IPS DF 6.9 (cell line): Measurements from ENCODE around the gene SSUH2.
"Not testable (repeated sequence)": the region's sequence is repeated elsewhere in the genome, so short reads cannot be mapped to it uniquely, and the experiment has no call there.

Experiments used
- DNase-seq: peaks from one replicate; pipeline ENCODE4 v3.0.0-alpha.2; 2013; ENCODE audit warnings: low read depth, low spot score
- H3K27ac ChIP-seq: one replicate; pipeline ENCODE4 v1.5.1; 2013; ENCODE audit warnings: low read length, control low read depth
- H3K27me3 ChIP-seq: 2 replicates; pipeline ENCODE4 v1.6.1; 2013; ENCODE audit warnings: mild to moderate bottlenecking, low read length; ENCODE audit not compliant: control insufficient read depth, insufficient read depth
- H3K36me3 ChIP-seq: 2 replicates; pipeline ENCODE4 v1.6.1; 2013; ENCODE audit warnings: low read length; ENCODE audit not compliant: control insufficient read depth, insufficient read depth
- H3K4me1 ChIP-seq: 2 replicates; pipeline ENCODE4 v1.6.1; 2013; ENCODE audit warnings: low read length; ENCODE audit not compliant: control insufficient read depth, insufficient read depth
- H3K4me3 ChIP-seq: 2 replicates; pipeline ENCODE4 v1.5.1; 2013; ENCODE audit warnings: mild to moderate bottlenecking, low read length
- H3K9me3 ChIP-seq: 2 replicates; pipeline ENCODE4 v1.6.1; 2013; ENCODE audit warnings: low read length, inconsistent platforms; ENCODE audit not compliant: control insufficient read depth, insufficient read depth
- WGBS: extraction: QIAGEN DNeasy Blood & Tissue Kit; methylation state at CpG from one replicate; pipeline ENCODE4 v1.1.7; 2013; ENCODE audit warnings: mixed read lengths, missing lambda C conversion rate; ENCODE audit not compliant: insufficient read length, insufficient coverage; 5-methylcytosine and 5-hydroxymethylcytosine counted together

SSUH2 gene

DNA sequence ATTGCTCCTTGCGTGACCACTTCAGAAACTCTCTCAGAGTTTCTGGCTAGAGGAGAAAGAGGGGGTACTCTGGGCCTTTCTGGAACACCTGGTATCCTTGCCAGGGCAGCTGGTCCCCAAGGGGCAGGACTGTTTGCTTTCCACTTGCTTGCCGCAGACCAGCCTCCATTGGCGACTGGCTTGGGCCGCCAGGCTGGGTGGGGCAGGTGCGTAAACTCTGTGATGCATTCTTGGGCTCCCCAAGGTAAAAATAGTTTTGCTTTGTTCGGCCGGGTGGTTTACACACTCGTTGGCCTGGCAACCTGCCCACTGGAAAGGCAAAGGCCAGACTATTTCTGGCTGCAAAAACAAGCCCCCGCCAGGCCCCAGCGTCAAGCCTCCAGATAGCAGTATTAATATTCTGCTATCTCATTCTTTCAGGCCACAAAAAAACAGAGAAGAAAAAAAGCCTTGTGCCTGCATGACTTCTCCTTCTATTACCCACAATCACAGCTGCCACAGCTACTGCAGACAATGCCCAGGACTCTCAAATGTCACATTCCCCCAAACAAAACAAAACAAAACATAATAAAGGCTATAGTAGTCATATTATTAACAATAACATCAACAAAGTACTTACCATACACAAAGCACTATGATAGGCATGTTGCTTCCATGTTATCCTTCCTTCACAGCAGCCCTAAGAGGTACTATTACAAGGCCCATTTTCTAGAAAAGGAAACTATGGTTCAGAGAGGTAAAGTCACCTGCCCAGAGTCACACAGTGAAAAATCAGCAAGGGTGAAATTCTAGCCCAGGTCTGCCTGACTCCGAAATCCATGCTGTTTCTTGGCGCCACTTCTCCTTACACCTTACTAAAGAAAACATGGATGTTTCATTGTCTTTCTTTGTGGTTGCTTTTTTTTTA lies 14.0 kb upstream of the SSUH2 start:
- Histone ChIP-seq H3K27me3 (no peaks in the 10 kb centered on the region), H3K4me1 (no peaks in the 10 kb centered on the region), H3K4me3 (no peak overlapping the region), H3K27ac (no peak overlapping the region), H3K9me3 (no peaks in the 10 kb centered on the region), H3K36me3 (no peaks in the 10 kb centered on the region)
- no peak for DNase-seq
- WGBS = no CpG with 5 or more reads among the region's 12 CpGs

GRCh38 chr3:8657804-8658305 lies 13.3 kb upstream of the SSUH2 start:
- H3K27ac ChIP-seq = no peak overlapping the region
- H3K36me3 ChIP-seq = no peaks in the 10 kb centered on the region
- H3K9me3 ChIP-seq = no peaks in the 10 kb centered on the region
- WGBS = no CpG with 5 or more reads among the region's 8 CpGs
- no peak overlapping the region for H3K4me3 ChIP-seq
- H3K4me1 ChIP-seq = no peaks in the 10 kb centered on the region
- no peaks in the 10 kb centered on the region for H3K27me3 ChIP-seq
- no peak for DNase-seq

DNA sequence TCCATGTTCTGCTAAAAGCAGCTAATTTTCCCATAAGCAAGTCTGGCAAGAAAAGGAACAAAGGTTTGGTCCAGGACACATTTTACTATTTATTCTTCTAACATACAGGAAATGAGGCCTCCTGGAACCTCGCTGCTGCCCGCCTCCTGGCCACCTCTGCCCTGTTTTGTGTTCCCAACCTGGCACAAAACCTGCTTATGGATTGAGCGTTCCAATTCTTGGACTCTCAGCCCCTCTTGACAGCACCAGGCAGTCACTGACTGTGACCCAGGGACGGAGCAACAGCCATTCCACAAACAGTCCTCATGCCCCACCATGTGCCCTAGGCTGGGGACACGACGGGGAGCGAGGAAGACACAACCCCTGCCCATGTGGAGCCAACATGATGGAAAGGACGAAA lies 11.6 kb upstream of the SSUH2 start:
- Histone ChIP-seq H3K36me3 (no peaks in the 10 kb centered on the region), H3K4me3 (no peak overlapping the region), H3K27me3 (no peaks in the 10 kb centered on the region), H3K4me1 (no peaks in the 10 kb centered on the region), H3K27ac (no peak overlapping the region), H3K9me3 (no peaks in the 10 kb centered on the region)
- WGBS = no CpG with 5 or more reads among the region's 8 CpGs
- no peak for DNase-seq

DNA sequence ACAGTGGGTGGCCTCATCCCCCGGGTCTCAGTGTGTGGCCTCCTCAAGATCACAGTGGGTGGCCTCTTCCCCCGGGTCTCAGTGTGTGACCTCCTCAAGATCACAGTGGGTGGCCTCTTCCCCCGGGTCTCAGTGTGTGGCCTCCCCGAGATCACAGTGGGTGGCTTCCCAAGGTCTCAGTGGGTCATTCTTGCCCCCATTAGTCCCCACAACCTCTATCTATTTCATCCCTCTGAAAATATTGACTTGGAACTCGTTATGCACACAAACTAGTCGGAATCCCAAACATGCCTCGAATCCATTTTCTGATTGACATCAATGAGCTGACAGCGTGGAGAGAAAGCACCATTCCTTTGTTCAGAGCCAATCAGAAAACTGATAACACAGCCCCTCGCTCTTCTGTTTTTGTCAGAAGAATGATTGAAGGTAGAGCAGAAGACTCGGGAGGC lies 10.8 kb upstream of the SSUH2 start:
- no peak for DNase-seq
- no CpG with 5 or more reads among the region's 10 CpGs for WGBS
- no peak overlapping the region for H3K27ac ChIP-seq
- H3K27me3 ChIP-seq = no peaks in the 10 kb centered on the region
- no peaks in the 10 kb centered on the region for H3K9me3 ChIP-seq
- no peaks in the 10 kb centered on the region for H3K4me1 ChIP-seq
- no peak overlapping the region for H3K4me3 ChIP-seq
- H3K36me3 ChIP-seq = no peaks in the 10 kb centered on the region

GRCh38 chr3:8654572-8655329 lies 10.2 kb upstream of the SSUH2 start:
- not testable (repeated sequence) for H3K9me3 ChIP-seq, DNase-seq, H3K36me3 ChIP-seq, H3K4me3 ChIP-seq, H3K27ac ChIP-seq, H3K27me3 ChIP-seq, H3K4me1 ChIP-seq
- WGBS = no CpG with 5 or more reads among the region's 6 CpGs

DNA sequence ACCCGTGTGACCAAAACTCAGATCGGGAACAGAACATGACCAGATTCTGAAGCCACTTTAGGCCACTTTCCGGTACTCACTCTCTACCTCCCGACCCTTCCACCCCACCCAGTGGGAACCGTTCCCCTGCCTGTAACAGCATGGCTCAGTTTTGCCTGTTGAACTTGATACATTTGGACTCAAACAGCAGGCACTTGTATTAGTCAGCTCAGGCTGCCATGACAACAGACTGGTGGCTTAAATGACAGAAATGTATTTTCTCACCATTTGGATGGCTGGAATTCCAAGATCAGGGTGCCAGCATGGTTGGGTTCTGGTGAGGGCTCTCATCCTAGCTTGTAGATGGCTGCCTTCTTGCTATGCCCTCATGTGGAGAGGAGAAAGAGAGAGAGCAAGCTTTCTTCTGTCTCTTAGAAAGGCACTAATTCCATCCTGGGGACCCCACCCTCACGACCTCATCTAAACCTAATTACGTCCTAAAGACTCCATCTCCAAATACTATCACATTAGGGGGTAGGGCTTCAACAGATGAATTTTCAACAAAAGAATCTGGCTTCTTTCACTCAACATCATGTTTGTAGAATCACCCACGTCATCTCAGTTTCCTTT lies 9.3 kb upstream of the SSUH2 start:
- Histone ChIP-seq H3K36me3 (no peaks in the 10 kb centered on the region), H3K27me3 (no peaks in the 10 kb centered on the region), H3K4me3 (no peak overlapping the region), H3K9me3 (no peaks in the 10 kb centered on the region), H3K27ac (no peak overlapping the region), H3K4me1 (no peaks in the 10 kb centered on the region)
- no CpG with 5 or more reads among the region's 8 CpGs for WGBS
- no peak for DNase-seq

GRCh38 chr3:8652324-8652987 lies 7.9 kb upstream of the SSUH2 start:
- WGBS = no CpG with 5 or more reads among the region's 2 CpGs
- H3K4me1 ChIP-seq = no peaks in the 10 kb centered on the region
- no peaks in the 10 kb centered on the region for H3K27me3 ChIP-seq
- H3K36me3 ChIP-seq = no peaks in the 10 kb centered on the region
- no peaks in the 10 kb centered on the region for H3K9me3 ChIP-seq
- H3K4me3 ChIP-seq = no peak overlapping the region
- DNase-seq = no peak
- H3K27ac ChIP-seq = no peak overlapping the region

GRCh38 chr3:8651418-8652323 lies 7.1 kb upstream of the SSUH2 start:
- no peaks in the 10 kb centered on the region for H3K36me3 ChIP-seq
- H3K27ac ChIP-seq = no peak overlapping the region
- no peaks in the 10 kb centered on the region for H3K9me3 ChIP-seq
- WGBS = no CpG with 5 or more reads among the region's 12 CpGs
- no peak for DNase-seq
- no peak overlapping the region for H3K4me3 ChIP-seq
- no peaks in the 10 kb centered on the region for H3K27me3 ChIP-seq
- H3K4me1 ChIP-seq = no peaks in the 10 kb centered on the region

- no peaks in the 10 kb centered on the region for H3K4me1 ChIP-seq
- H3K9me3 ChIP-seq = no peaks in the 10 kb centered on the region
- DNase-seq = no peak
- H3K27ac ChIP-seq = no peak overlapping the region
- H3K36me3 ChIP-seq = no peaks in the 10 kb centered on the region
- no peak overlapping the region for H3K4me3 ChIP-seq
- WGBS = no CpG with 5 or more reads among the region's 13 CpGs
- H3K27me3 ChIP-seq = no peaks in the 10 kb centered on the region
These were observed 6.2 kb upstream of the SSUH2 start for GRCh38 chr3:8650583-8651416.
